ENCODE data around the gene DGKH.

Gene DGKH

DNA sequence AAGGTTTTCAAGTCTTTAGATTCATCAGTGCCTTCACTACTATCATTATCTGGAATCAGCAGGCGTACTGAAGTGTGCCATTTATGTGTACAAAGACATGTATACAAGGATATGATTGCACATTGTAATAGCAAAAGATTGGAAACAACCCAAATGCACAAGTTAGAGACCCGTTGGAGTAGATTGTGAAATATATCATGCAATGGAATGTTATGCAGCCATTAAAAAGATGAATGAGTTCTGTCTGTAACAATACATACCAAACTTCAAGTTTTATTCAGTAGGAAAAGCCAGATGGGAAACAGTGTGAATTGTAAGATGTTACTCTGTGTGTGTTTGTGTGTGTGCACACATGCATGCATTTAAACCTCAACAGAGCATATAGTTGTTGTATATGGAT is 97.9 kb downstream of the DGKH start:
- Histone ChIP-seq H3K27ac (no peak overlapping the region), H3K4me1 (no peaks in the 10 kb centered on the region), H3K4me3 (ENCODE audit: low read depth, low read length) (no peak overlapping the region), H3K36me3 (ENCODE audit: control insufficient read depth, insufficient read depth, low read length) (no peaks in the 10 kb centered on the region), H3K27me3 (ENCODE audit: control insufficient read depth, insufficient read depth, low read length) (no peaks in the 10 kb centered on the region), H2AFZ (no peak overlapping the region), H3K79me2 (no peaks in the 10 kb centered on the region), H3K9ac (no peak overlapping the region), H3K9me3 (ENCODE audit: control insufficient read depth, low read length) (no peaks in the 10 kb centered on the region), H3K4me2 (ENCODE audit: low read length) (no peak overlapping the region)
- TF ChIP-seq, protein P1, sequence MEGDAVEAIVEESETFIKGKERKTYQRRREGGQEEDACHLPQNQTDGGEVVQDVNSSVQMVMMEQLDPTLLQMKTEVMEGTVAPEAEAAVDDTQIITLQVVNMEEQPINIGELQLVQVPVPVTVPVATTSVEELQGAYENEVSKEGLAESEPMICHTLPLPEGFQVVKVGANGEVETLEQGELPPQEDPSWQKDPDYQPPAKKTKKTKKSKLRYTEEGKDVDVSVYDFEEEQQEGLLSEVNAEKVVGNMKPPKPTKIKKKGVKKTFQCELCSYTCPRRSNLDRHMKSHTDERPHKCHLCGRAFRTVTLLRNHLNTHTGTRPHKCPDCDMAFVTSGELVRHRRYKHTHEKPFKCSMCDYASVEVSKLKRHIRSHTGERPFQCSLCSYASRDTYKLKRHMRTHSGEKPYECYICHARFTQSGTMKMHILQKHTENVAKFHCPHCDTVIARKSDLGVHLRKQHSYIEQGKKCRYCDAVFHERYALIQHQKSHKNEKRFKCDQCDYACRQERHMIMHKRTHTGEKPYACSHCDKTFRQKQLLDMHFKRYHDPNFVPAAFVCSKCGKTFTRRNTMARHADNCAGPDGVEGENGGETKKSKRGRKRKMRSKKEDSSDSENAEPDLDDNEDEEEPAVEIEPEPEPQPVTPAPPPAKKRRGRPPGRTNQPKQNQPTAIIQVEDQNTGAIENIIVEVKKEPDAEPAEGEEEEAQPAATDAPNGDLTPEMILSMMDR (IDR thresholded peaks at IDR 0.05): no peak

DNA sequence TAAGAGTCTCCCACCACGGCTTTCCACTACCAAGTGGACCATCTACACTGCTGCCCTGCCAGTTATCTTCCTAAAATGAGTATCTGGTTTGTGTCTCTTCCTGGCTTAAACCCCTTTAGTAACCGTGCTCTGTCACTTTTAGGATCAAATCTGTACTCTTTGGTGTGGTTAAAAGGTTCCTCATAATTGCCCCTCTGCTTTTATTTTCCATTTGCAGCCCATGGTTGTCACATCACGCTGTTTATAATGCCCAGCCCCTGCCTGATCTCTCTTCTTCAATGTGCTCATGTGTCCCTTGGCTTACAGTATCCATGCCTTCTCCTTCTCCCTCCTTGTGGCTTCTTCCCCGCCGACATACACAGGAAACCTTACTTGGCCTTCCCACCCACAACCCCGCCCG is 100.1 kb downstream of the DGKH start:
- no peaks in the 10 kb centered on the region for H3K27me3 ChIP-seq (ENCODE audit: control insufficient read depth, insufficient read depth, low read length)
- H3K4me1 ChIP-seq: no peaks in the 10 kb centered on the region
- no peaks in the 10 kb centered on the region for H3K79me2 ChIP-seq
- no peak overlapping the region for H2AFZ ChIP-seq
- H3K36me3 ChIP-seq (ENCODE audit: control insufficient read depth, insufficient read depth, low read length): no peaks in the 10 kb centered on the region
- no peak overlapping the region for H3K4me2 ChIP-seq (ENCODE audit: low read length)
- TF ChIP-seq, protein P1 (IDR thresholded peaks at IDR 0.05): no peak
- H3K9ac ChIP-seq: no peak overlapping the region
- no peak overlapping the region for H3K4me3 ChIP-seq (ENCODE audit: low read depth, low read length)
- H3K9me3 ChIP-seq (ENCODE audit: control insufficient read depth, low read length): no peaks in the 10 kb centered on the region
- H3K27ac ChIP-seq: no peak overlapping the region

DNA sequence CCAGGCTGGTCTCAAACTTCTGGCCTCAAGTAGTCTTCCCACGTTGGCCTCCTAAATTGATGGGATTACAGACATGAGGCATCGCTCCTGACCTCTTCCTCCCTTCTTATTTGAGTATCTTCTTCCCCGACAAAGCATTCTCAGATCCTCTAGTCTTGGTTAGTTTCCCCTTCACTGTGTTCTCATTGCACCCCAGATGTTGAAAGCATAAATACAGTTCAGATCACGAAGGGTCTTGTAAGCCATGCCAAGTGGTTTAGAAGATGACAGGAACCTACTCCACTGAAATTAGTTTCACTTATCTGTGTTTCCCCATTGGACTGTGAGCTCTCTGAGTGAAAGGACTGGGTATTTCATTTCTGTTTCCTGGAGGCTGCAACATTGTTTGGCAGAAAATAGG is 100.7 kb downstream of the DGKH start:
- TF ChIP-seq, protein P1 (IDR thresholded peaks at IDR 0.05): no peak
- Histone ChIP-seq H3K27ac (no peak overlapping the region), H3K9me3 (ENCODE audit: control insufficient read depth, low read length) (no peaks in the 10 kb centered on the region), H3K4me3 (ENCODE audit: low read depth, low read length) (no peak overlapping the region), H3K36me3 (ENCODE audit: control insufficient read depth, insufficient read depth, low read length) (no peaks in the 10 kb centered on the region), H2AFZ (no peak overlapping the region), H3K27me3 (ENCODE audit: control insufficient read depth, insufficient read depth, low read length) (no peaks in the 10 kb centered on the region), H3K9ac (no peak overlapping the region), H3K4me2 (ENCODE audit: low read length) (no peak overlapping the region), H3K4me1 (no peaks in the 10 kb centered on the region), H3K79me2 (no peaks in the 10 kb centered on the region)

DNA sequence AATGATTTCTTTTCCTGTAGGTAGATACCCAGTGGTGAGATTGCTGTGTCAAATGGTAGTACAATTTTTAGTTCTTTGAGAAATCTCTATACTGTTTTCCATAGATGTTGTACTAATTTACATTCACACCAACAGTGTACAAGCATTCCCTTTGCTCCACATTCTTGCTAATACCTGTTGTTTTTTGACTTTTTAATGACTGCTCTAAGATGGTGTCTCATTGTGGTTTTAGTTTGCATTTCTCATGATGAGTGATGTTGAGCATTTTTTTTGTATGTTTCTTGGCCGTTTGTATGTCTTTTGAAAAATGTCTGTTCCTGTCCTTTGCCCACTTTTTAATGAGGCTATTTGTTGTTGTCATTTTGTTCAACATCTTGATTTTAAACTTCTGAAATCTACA is 103.3 kb downstream of the DGKH start:
- Histone ChIP-seq H3K79me2 (no peaks in the 10 kb centered on the region), H3K4me2 (ENCODE audit: low read length) (no peak overlapping the region), H3K36me3 (ENCODE audit: control insufficient read depth, insufficient read depth, low read length) (no peaks in the 10 kb centered on the region), H3K4me1 (no peaks in the 10 kb centered on the region), H3K9me3 (ENCODE audit: control insufficient read depth, low read length) (no peaks in the 10 kb centered on the region), H3K9ac (no peak overlapping the region), H3K27me3 (ENCODE audit: control insufficient read depth, insufficient read depth, low read length) (no peaks in the 10 kb centered on the region), H3K27ac (no peak overlapping the region), H2AFZ (no peak overlapping the region), H3K4me3 (ENCODE audit: low read depth, low read length) (no peak overlapping the region)
- TF ChIP-seq, protein P1 (IDR thresholded peaks at IDR 0.05): no peak

DNA sequence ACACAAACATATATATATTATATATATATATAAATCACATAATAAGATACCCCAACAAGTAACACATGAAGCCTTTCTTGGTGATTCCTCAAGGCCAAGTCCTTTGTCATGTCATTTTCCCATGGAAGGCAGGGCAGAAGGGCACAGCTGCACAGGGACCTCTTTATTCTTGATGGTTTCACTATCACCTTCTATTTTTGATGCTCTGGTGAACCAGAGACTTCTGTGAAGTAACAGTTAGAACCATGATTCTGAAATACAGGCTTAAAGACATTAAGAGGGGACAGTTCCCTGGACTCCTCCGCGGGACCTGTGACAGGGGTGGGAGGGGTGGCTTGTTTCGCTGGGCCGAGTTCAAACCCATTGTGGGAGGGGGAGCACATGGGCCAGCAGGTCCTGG is 104.0 kb downstream of the DGKH start:
- Histone ChIP-seq H3K36me3 (ENCODE audit: control insufficient read depth, insufficient read depth, low read length) (no peaks in the 10 kb centered on the region), H3K4me1 (no peaks in the 10 kb centered on the region), H3K79me2 (no peaks in the 10 kb centered on the region), H3K27ac (no peak overlapping the region), H3K27me3 (ENCODE audit: control insufficient read depth, insufficient read depth, low read length) (no peaks in the 10 kb centered on the region), H3K9ac (no peak overlapping the region), H2AFZ (no peak overlapping the region), H3K4me3 (ENCODE audit: low read depth, low read length) (no peak overlapping the region), H3K9me3 (ENCODE audit: control insufficient read depth, low read length) (no peaks in the 10 kb centered on the region), H3K4me2 (ENCODE audit: low read length) (no peak overlapping the region)
- TF ChIP-seq, protein P1 (IDR thresholded peaks at IDR 0.05): no peak

All from parathyroid adenoma (tissue), 2 donors.